ENCODE results near the gene NAPEPLD. TPM values are rescaled to one million over a fixed set of nuclear protein-coding genes. Genes with fewer than 3 reads are reported as not detected.

NAPEPLD gene
- total RNA-seq, 1 experiment from 2014 or later: 7.5 TPM

Other genes starting within 250 kb of the NAPEPLD start
- 1.4 to 1.8 TPM (median 1.6 TPM) in 3 replicates for gene LRRC17, start 236.1 kb downstream of the NAPEPLD start, total RNA-seq (2021)
- 1.4 to 2.2 TPM (median 1.7 TPM) in 3 replicates for gene FBXL13, start 74.3 kb downstream of the NAPEPLD start, total RNA-seq (2021)
- 35.4 to 42.3 TPM (median 42.0 TPM) in 3 replicates for gene ARMC10, start 74.0 kb downstream of the NAPEPLD start, total RNA-seq (2021)
- 74.4 to 77.6 TPM (median 75.5 TPM) in 3 replicates for gene PMPCB, start 148.3 kb upstream of the NAPEPLD start, total RNA-seq (2021)
- 30.5 to 39.7 TPM (median 31.3 TPM) in 3 replicates for gene DNAJC2, start 195.7 kb upstream of the NAPEPLD start, total RNA-seq (2021)
- gene PSMC2, start 198.5 kb upstream of the NAPEPLD start, total RNA-seq (2021): 104 to 121 TPM (median 113 TPM) in 3 replicates